IMR-90 (cell line): ENCODE measurements around the gene SOX8.

ENCODE experiments used
- POLR2A ChIP-seq: IDR thresholded peaks from 2 replicates; pipeline ENCODE4 v1.6.1; 2012; ENCODE audit warnings: mild to moderate bottlenecking, low read depth, low read length
- TF ChIP-seq, protein P1 (sequence below): conservative IDR thresholded peaks from 2 replicates; pipeline ENCODE4 v1.5.1; 2012; ENCODE audit warnings: mild to moderate bottlenecking, low read depth, low read length, improper control_type of control experiment
- TF ChIP-seq, protein P2 (sequence below): fragments of 150-350 bp; IDR thresholded peaks from 2 replicates; pipeline ENCODE4 v1.6.1; 2017; ENCODE audit warnings: mild to moderate bottlenecking, antibody characterized with exemption, low read length, low read depth

DNA sequence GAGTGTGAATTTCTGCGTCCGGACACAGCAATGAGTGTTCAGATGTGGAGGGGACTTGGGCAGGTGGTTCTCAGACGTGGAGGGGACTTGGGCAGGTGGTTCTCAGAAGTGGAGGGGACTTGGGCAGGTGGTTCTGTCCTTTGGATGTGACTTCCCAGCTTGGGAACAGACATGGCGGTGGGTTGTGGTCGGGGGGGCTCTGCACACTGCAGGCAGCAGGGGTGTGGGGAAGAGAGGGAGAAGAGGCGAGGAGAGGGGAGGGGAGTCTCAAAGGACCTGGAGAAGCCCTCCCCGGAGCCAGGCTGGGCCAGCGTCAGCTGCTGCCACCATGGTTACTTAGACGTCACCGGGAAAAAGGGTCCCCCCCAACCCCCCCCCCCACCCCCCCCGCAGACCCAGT is 9.8 kb downstream of the SOX8 start:
- TF ChIP-seq POLR2A, result no peak
- TF ChIP-seq, protein P1, sequence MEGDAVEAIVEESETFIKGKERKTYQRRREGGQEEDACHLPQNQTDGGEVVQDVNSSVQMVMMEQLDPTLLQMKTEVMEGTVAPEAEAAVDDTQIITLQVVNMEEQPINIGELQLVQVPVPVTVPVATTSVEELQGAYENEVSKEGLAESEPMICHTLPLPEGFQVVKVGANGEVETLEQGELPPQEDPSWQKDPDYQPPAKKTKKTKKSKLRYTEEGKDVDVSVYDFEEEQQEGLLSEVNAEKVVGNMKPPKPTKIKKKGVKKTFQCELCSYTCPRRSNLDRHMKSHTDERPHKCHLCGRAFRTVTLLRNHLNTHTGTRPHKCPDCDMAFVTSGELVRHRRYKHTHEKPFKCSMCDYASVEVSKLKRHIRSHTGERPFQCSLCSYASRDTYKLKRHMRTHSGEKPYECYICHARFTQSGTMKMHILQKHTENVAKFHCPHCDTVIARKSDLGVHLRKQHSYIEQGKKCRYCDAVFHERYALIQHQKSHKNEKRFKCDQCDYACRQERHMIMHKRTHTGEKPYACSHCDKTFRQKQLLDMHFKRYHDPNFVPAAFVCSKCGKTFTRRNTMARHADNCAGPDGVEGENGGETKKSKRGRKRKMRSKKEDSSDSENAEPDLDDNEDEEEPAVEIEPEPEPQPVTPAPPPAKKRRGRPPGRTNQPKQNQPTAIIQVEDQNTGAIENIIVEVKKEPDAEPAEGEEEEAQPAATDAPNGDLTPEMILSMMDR, result no peak
- TF ChIP-seq, protein P2, sequence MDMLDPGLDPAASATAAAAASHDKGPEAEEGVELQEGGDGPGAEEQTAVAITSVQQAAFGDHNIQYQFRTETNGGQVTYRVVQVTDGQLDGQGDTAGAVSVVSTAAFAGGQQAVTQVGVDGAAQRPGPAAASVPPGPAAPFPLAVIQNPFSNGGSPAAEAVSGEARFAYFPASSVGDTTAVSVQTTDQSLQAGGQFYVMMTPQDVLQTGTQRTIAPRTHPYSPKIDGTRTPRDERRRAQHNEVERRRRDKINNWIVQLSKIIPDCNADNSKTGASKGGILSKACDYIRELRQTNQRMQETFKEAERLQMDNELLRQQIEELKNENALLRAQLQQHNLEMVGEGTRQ, result no peak
